Ramos (cell line): ENCODE results near the gene KLF1.

Source experiments
- in situ Hi-C: fragments of 300-500 bp; cut with MboI; formaldehyde crosslinking; loops from one replicate; pipeline ENCODE4 v1.14.3; 2022; ENCODE audit warnings: low sequenced_read_pairs; ENCODE audit not compliant: unreplicated experiment

The KLF1 gene

DNA sequence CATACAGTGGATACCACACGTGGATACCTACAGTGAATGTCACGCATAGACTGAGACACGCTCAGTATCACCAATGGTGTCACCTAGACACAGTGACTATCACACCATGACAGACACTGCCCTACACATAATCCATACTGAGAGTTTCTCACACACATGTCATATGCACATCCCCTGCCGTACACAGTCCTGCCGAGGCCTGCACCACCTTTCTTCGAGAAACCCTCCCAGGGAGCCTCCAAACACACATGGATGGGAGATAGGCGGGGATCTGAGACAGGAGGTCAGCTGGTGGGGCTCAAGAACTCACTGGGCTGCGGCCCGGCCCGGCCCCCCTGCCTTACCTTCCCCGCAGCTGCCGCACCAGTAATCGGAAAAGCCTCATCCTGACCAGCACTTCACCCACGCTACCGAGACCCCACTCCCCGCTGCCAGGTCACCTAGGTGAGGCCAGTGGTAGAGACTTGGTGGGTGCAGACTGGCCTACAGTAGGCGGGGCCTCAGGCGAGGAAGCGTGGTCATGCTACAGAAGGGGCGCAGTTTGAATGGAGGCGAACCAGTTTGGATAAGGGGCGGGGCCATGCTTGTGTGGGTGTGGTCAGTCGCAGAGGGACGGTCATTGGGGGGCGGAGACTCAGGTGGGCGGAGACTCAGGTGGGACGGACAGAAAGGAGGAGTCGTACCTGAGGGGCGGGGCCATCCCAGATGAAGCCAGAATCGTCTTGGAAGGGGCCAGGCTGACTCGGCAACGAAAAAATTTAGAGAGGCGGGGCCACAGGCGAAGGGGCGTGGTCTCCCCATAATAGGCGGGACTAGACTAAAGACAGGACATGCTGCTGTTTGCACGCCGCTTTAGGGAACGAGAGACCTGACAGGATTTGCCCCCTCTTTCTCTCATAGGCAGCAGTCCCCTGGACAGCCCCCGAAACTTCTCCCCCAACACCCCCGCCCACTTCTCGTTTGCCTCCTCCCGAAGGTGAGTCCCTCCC, 46.6 kb downstream of the KLF1 start:
- in situ Hi-C loops, result no loop called here

DNA sequence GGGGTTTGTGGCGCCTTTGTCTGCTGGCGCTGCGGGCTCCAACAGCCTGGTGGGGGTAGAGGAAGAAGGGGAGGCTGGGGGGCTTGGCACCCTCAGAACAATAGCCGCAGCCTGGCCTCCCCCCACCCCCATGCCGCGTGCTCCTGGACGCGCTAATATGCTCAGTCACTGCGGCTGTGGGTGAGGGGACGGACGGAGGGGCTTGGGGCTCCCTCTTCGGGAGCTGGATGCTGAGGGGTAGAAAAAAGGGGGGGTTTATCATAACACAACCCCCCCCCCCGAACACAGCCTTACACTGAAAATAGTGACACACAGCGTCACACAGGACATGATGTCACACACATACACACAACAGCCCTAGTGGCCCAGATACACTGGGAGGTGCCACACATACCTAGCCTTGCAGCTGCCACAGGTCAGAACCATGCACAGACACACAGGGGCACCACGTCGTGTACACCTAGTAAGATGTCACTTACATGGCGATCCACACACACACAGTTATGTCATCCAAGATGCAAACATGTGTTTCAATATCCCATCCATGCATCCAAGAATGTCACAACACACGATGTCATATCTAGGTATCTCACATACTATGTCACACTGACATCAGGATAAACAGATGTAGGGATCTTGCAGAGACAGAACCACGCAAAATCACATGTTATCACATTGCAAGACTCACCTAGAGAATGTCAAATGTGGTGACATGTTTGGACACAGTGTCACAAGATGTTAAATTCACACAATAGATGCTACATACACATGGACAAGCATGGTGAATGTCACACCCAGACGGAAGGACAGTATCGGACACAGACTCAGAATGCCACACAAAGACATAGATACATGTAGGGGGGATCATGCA, 47.9 kb downstream of the KLF1 start:
- in situ Hi-C loops, result no loop called here

DNA sequence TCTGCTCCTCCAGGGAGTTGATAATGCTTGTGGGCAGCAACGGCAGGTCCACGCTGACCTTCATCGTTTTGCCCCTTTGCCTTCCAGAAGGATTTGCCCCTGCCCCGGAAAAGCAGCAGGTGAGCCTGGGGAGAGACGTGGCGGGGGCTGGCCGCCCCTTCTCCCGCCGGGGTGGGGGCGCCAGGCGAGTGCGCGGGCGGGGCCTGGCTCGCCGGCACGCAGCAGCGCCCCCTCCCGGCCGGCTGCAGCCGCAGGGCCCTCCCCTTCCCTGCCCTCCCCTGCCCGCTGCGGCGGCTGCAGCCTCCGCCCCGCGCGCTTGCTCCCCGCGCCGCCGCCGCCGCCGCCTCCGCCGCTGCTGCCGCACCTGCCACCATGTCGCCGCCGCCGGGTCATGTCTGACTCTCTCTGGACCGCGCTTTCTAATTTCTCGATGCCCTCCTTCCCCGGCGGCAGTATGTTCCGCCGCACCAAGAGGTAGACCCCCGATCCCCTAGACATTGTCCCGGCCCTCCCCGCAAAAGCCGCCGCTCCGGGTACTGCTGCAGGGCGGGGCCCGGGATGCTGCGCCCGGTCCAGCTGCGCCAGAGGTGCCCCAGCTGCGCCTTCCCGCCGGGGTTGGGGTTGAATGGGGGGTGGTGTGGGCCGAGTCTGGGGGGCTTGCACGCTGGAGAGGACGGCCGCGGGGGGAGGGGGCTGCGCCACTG, 48.7 kb downstream of the KLF1 start, which contains the start of gene MAST1:
TSS of gene MAST1 (plus strand) at position 334 of the 704 bp plus-strand sequence. CDS start at position 392, 58 bp downstream.
- in situ Hi-C loops, result no loop called here

DNA sequence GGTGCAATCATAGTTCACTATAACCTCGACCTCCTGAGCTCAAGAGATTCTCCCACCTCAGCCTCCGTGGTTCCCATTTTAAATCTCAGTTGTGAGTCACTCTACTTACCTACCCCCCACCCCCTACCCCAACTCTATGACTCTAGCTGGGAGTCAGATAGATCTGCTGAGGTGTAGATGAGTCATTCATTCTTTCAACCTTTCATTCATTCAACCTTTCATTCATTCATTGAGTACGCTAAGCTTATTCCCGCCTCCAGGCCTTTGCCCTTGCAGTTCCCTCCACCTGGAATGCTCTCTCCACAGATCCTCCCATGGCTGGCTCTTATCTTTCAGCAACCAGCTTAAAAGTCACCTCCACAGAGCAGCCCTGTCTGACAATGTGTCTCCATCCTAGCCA, 49.8 kb downstream of the KLF1 start:
- in situ Hi-C loops, result no loop called here

DNA sequence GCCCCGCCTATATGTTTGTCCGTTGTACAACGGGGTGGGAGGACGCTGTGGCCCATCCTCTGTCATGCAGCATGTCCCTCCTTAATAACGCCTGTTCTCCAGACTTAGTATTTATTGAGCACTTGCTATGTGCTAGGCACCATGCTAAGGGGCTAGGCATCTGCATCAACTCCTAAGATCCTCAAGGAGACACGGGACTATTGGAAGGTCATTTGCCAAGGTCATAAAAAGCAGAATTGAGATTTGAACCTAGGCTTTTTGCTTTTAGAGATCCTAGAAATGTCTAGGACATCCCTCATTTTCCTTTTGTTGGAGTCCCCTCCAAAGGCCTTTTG, 50.5 kb downstream of the KLF1 start:
- in situ Hi-C loops, result no loop called here

DNA sequence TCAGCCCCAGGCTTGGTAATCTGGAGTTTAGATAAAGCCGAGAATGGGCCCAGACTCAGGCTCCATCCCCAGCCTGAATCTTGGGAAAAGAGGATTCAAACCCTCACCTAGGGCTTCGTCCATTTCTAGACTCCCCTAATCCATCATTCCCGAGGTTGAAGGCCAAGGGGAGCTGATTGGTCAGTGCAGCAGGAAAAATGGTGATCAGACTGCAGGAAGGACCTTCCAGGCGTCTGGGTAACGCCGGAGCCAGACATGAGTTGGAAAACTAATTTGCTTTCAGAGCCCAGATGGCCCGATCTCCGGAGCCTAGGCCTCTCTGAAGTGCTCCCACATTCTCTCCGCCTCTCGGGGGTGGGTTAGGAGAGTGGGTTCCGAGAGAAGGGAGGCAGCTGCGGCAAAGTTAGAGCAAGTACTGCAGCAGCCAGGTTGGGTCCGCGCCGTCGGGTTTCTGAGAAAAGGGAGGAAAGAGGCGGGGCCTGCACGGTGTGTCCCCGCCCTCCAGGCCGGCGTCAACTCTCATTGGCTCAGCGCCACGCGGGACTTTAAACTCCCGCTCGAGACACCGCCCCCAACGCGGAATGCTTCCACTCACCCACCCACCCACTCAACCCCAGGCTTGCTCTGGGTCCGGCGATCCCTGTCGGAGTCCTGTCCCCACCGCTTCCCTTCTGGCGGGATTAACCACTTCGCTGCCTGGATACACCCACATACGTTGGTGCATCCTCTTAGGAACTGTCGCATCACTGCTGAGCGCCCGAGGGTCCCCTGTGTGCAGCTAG, 51.8 kb downstream of the KLF1 start:
- in situ Hi-C loops, result no loop called here

DNA sequence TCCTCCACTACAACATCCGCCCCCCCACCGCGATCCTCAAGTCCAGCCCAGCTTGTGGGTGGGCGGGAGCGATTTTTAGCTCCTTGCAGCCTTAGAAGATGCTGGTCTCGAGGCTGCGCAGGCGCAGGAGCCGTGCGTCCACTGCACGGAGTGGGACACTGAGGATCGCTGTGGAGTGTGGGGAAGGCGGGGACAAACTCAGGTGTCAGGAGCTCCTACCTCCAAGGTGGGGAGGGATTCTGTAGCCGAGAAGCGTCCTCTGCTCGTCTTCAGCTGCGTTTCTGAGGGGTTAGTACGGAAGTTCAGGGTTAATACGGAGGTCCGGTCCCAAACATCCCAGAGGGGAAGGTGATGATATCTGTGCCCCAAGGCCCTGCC, 52.4 kb downstream of the KLF1 start, which contains the start of gene RTBDN:
TSS of gene RTBDN (minus strand) at position 14 of the 378 bp plus-strand sequence. CDS start 4,600 bp downstream, outside the sequence.
- in situ Hi-C loops, result no loop called here
